HG02970 (cell line): ENCODE results near the gene BCLAF1.
A peak's percentile ranks its signal among the peaks of the same experiment; 100 is the strongest.
"Not testable (repeated sequence)": the region's sequence is repeated elsewhere in the genome, so short reads cannot be mapped to it uniquely, and the experiment has no call there.

Source experiments
- ATAC-seq: cut with Tn5 transposase; IDR thresholded peaks from one replicate; pipeline ENCODE4 v1.9.1; 2021; ENCODE audit warnings: mild to moderate bottlenecking, moderate library complexity, moderate number of reproducible peaks; ENCODE audit not compliant: unreplicated experiment, low FRiP score

BCLAF1 gene

GRCh38 chr6:136312975-136313374, 23.3 kb upstream of the BCLAF1 start:
- ATAC-seq, result no peak

DNA sequence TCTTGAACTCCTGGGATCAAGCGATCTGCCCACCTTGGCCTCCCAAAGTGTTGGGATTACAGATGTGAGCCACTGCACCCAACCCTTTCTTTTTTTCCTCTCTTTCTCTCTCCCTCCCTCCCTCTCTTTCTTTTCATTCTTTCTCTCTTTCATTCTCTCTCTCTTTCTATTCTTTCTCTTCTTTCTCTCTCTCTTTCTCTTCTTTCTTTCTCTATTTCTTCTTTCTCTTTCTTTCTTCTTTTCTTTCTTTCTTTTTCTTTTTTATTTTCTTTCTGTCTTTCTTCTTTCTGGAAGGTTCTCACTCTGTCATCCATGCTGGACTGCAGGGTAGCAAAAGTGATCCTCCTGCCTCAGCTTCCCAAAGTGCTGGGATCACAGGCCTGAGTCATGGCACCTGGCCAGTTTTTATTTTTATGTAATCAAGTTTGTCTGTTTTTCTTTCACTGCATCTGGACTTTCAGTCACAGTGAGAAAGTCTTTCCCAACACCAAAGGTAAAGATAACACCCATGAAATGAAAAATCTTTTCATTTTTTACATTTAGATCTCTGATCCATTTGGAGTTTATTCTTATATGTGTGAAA, 20.2 kb upstream of the BCLAF1 start:
- ATAC-seq, result no peak

DNA sequence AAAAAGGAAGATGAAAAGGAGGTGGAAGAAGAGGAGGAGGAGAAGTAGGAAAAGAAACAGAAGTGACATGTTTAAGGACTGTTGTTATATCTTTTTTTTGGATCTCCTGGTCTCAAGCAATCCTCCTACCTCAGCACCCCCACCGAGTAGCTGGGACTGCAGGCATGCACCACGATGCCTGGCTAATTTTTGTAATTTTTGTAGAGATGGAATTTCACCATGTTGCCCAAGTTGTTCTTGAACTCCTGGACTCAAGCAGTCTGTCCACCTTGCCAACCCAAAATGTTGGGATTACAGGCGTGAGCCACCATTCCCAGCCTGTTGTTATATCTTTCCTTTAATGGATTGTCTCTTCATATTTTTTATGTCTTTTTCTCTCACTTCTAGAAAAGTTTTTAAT, 19.5 kb upstream of the BCLAF1 start:
- no peak for ATAC-seq

GRCh38 chr6:136308469-136308868, 18.8 kb upstream of the BCLAF1 start:
- ATAC-seq, result not testable (repeated sequence)

DNA sequence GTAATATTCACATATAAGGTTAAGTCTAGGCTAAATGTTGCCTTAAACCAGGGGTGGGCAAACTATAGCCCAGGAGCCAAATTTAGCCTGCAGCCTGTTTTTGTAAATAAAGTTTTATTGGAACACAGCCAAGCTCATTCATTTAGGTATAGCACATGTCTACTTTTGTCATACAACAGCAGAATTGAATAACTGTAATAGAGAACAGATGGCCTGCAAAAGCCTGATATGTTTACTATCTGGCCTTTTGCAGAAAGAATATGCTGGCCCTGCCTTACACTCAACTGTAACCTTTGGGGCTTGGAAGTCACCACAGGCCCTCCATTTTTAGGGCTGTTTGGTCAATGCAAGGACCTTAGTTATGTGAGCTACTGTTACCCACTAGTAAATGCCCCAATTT, 17.7 kb upstream of the BCLAF1 start:
- ATAC-seq, result no peak

DNA sequence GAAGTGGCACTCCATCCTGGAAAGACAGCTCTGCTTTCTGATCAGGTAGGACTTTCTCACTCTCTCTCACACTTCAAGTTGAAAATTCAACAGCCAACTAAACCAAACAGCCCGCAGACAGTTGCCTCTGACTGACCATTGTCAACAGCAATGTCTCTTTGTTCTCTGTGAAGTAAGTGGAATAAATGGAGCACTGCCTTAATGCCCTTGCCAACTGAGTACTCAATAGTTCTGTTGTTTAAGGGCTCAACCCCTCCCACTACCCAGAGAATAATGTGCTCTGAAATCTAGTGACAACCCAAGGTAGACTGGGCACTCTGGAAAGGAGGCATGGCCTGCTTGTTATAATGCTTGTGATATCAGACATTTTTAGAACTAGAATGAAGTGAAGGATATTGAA, 16.8 kb upstream of the BCLAF1 start:
- ATAC-seq, result no peak

GRCh38 chr6:136304410-136304809, 14.8 kb upstream of the BCLAF1 start:
- ATAC-seq, result no peak

DNA sequence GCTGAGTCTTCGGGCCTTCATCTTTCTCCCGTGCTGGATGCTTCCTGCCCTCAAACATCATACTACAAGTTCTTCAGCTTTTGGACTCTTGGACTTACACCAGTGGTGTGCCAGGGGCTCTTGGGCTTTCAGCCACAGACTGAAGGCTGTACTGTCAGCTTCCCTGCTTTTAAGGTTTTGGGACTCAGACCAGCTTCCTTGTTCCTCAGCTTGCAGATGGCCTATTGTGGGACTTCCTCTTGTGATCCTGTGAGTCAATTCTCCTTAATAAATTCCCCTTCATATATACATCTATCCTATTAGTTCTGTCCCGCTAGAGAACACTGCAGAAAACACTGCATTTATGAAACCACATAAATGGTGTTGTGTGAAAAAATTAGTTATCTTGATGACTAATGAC, 13.9 kb upstream of the BCLAF1 start:
- ATAC-seq, result no peak

GRCh38 chr6:136294621-136295020, 5.0 kb upstream of the BCLAF1 start:
- ATAC-seq, result no peak

DNA sequence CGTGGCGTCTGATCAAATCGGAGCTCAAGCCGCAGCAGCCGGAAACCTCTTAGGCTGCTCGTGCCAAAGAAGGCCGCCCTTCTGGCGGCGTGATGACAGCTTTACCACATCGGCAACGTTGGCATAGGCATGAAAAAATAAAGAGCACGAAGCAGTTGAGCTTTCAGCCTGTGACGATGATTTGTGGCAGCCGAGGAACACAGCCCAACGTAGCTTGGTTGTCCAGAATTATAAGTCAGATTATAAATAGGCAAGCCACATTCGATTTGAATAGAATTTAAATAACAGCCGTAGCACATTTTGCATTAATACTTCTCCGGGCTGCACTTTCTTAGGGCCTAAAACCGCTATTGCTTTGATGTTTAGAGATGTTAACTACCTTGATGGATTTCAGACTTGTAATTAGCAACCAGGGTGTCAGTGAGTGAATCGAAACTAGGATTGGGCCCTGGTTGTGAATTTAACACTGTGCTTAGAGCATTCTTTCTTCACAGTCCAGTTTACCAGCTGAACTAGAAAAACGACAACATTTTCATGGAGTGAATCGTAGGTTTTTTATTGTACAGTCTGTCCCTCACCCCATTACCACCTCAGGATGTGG, 864 bp upstream of the BCLAF1 start:
- ATAC-seq, result no peak

GRCh38 chr6:136289327-136289578, 393 bp downstream of the BCLAF1 start:
- ATAC-seq, result peak; percentile 46

- peak; percentile 43 for ATAC-seq
These were observed 900 bp downstream of the BCLAF1 start for GRCh38 chr6:136288566-136289326.

DNA sequence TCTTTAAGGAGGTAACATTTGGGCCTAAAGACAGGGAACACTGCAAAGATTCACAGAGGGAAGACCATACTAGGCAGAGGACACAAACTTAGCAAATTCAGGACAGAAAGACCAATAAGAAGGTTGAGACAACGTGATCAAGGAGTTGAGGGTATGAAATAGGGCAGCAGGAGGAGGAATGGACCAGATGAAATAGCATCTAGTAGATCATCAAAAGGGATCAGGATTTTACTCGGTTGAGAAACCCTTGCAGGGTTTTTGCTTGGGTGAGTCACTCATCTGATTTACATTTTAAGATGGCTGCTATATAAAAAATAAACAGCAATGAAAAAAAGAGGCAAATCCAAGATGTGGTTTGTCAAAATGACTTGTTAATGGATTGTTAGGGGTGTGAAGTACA, 4.7 kb downstream of the BCLAF1 start:
- ATAC-seq, result no peak

DNA sequence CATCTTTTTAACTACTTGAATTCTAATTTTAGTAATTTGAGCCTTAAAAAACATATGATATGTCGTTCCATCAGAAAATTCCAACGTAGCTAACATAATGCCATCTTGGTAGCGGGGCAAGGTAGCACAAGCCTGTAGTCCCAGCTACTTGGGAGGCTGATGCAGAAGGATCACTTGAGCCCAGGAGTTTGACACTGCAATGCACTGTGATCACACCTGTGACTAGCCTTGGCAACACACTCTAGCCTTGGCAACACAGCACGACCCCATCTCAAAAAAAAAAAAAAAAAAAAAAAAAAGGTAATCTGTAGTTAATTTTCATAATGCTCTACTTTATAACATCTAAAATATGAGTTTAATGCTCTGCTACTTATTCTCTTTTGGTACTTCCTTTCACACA, 6.7 kb downstream of the BCLAF1 start:
- ATAC-seq, result no peak

GRCh38 chr6:136280032-136280609, 9.5 kb downstream of the BCLAF1 start:
- ATAC-seq, result no peak

- ATAC-seq, result no peak
These were observed 15.6 kb downstream of the BCLAF1 start for GRCh38 chr6:136274062-136274461.

GRCh38 chr6:136265101-136265500, 24.5 kb downstream of the BCLAF1 start:
- ATAC-seq, result no peak

DNA sequence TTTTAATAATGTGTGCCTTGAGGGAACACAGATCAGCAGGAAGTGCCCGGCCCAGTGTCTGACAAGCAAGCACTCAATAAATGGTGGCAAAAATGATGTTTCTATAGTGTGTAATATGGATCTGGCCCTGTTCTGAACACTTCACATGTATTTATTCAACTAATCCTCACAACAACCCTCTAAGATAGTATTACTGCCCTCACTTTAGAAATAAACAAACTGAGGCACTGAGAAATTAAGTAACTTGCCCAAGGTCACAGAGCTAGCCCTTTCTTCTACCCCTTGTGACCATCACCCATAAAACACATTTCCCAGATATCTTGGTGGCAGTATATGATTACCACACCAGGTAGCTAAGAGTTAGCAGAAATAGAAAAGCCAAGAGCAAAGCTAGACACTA, 26.7 kb downstream of the BCLAF1 start:
- ATAC-seq, result no peak

- no peak for ATAC-seq
These were observed 34.7 kb downstream of the BCLAF1 start for GRCh38 chr6:136254851-136255466.

GRCh38 chr6:136253734-136254133, 35.9 kb downstream of the BCLAF1 start:
- ATAC-seq, result no peak

- no peak for ATAC-seq
These were observed 37.2 kb downstream of the BCLAF1 start for GRCh38 chr6:136252441-136252840.
